Measurements from ENCODE around the gene ARL14EP.

The ARL14EP gene

DNA sequence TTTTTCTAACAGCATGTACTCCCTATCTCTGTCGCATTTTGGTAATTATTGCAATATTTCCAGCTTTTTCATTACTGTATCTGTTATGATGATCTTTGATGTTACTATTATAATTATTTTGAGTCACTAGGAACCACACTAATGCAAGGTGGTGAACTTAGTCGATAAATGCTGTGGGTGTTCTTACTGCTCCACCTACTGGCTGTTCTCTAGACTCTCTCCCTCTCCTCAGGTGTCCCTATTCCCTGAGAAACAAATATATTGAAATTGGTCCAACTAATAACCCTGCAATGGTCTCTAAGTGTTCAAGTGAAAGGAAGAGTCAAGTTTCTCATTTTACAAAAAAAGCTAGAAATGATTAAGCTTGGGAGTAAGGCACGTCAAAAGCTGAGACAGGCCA lies 10.5 kb downstream of the ARL14EP start:
- Histone ChIP-seq H3K23ac (ENCODE audit: low read length in 2 of 2) (no peak overlapping the region), H2BK12ac (ENCODE audit: low read length in 2 of 2) (no peak overlapping the region), H3K4me3 (ENCODE audit: insufficient read depth in 1 of 2, low read depth in 1 of 2, low read length in 2 of 2) (no peak overlapping the region), H2BK15ac (ENCODE audit: low read depth, poor library complexity, severe bottlenecking) (no peak overlapping the region), H4K91ac (ENCODE audit: low read length) (no peak overlapping the region), H3K27me3 (ENCODE audit: control insufficient read depth in 1 of 2, insufficient read depth in 1 of 2, low read length in 2 of 2) (no peaks in the 10 kb centered on the region), H2BK120ac (ENCODE audit: low read depth, low read length) (no peak overlapping the region), H3K9me3 (ENCODE audit: control insufficient read depth, low read length) (no peaks in the 10 kb centered on the region), H3K9ac (ENCODE audit: low read length) (no peak overlapping the region), H3K27ac (ENCODE audit: low read length, poor library complexity, severe bottlenecking) (no peak overlapping the region), H3K36me3 (ENCODE audit: control insufficient read depth in 1 of 2, insufficient read depth in 2 of 2, low read depth in 1 of 2, low read length in 2 of 2) (peaks cover 4 to 79% of the 10 kb centered on the region in 2 experiments), H2BK5ac (ENCODE audit: low read depth, low read length, poor library complexity, severe bottlenecking) (no peak overlapping the region), H3K4me1 (ENCODE audit: control insufficient read depth, insufficient read depth, low read depth, low read length) (no peaks in the 10 kb centered on the region), H2AFZ (ENCODE audit: low read depth, low read length) (no peak overlapping the region), H3K4me2 (ENCODE audit: low read length, poor library complexity, severe bottlenecking) (no peak overlapping the region), H3K14ac (ENCODE audit: low read length in 2 of 2) (no peak overlapping the region), H3K79me1 (replicated peaks; ENCODE audit: low read length, poor library complexity, severe bottlenecking) (peaks cover 5% of the 10 kb centered on the region), H2AK5ac (ENCODE audit: low read length, severe bottlenecking) (no peak overlapping the region), H4K8ac (ENCODE audit: low read length) (no peak overlapping the region), H3K18ac (ENCODE audit: low read depth in 1 of 2, low read length in 2 of 2) (no peak overlapping the region), H3K4ac (ENCODE audit: low read depth in 1 of 2, low read length in 2 of 2) (no peak overlapping the region)
- 89% methylated on average over 1 of the region's 3 CpGs for WGBS
- DNase-seq, result peak; percentile 14

DNA sequence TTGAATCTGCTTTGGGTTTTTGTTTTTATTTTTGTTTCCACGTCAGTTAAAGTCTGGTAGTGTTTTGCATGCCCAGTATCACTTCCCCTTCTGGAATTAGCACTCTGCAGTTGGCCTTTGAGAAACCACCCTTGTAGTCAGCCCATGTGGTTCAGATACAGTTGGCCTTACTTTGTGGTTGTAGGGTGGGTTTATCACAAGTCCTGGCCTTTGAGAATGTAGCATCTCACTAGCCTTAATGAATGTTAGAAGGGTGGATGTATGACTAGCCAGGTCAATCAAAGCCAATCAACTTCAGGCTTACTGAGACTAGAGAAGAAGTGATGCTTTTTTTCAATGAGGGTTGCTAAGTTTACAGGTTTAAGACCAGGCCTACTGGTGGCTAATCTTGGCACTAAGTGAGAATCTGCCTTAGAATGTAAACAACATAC lies 19.8 kb downstream of the ARL14EP start:
- Histone ChIP-seq H3K18ac (ENCODE audit: low read depth in 1 of 2, low read length in 2 of 2) (no peak overlapping the region), H3K4me3 (ENCODE audit: insufficient read depth in 1 of 2, low read depth in 1 of 2, low read length in 2 of 2) (no peak overlapping the region), H3K9me3 (ENCODE audit: control insufficient read depth, low read length) (no peaks in the 10 kb centered on the region), H3K9ac (ENCODE audit: low read length) (no peak overlapping the region), H2BK5ac (ENCODE audit: low read depth, low read length, poor library complexity, severe bottlenecking) (no peak overlapping the region), H3K14ac (ENCODE audit: low read length in 2 of 2) (no peak overlapping the region), H2BK120ac (ENCODE audit: low read depth, low read length) (no peak overlapping the region), H2BK15ac (ENCODE audit: low read depth, poor library complexity, severe bottlenecking) (no peak overlapping the region), H3K27me3 (ENCODE audit: control insufficient read depth in 1 of 2, insufficient read depth in 1 of 2, low read length in 2 of 2) (no peaks in the 10 kb centered on the region), H2AK5ac (ENCODE audit: low read length, severe bottlenecking) (no peak overlapping the region), H2AFZ (ENCODE audit: low read depth, low read length) (no peak overlapping the region), H4K91ac (ENCODE audit: low read length) (no peak overlapping the region), H3K4me2 (ENCODE audit: low read length, poor library complexity, severe bottlenecking) (no peak overlapping the region), H3K79me1 (replicated peaks; ENCODE audit: low read length, poor library complexity, severe bottlenecking) (no peaks in the 10 kb centered on the region), H3K27ac (ENCODE audit: low read length, poor library complexity, severe bottlenecking) (no peak overlapping the region), H4K8ac (ENCODE audit: low read length) (no peak overlapping the region), H3K4ac (ENCODE audit: low read depth in 1 of 2, low read length in 2 of 2) (no peak overlapping the region), H2BK12ac (ENCODE audit: low read length in 2 of 2) (no peak overlapping the region), H3K23ac (ENCODE audit: low read length in 2 of 2) (no peak overlapping the region), H3K4me1 (ENCODE audit: control insufficient read depth, insufficient read depth, low read depth, low read length) (no peaks in the 10 kb centered on the region), H3K36me3 (ENCODE audit: control insufficient read depth in 1 of 2, insufficient read depth in 2 of 2, low read depth in 1 of 2, low read length in 2 of 2) (peaks cover 0 to 27% of the 10 kb centered on the region in 2 experiments)
- WGBS, result 100% methylated on average over 1 of the region's 1 CpG
- no peak for DNase-seq

DNA sequence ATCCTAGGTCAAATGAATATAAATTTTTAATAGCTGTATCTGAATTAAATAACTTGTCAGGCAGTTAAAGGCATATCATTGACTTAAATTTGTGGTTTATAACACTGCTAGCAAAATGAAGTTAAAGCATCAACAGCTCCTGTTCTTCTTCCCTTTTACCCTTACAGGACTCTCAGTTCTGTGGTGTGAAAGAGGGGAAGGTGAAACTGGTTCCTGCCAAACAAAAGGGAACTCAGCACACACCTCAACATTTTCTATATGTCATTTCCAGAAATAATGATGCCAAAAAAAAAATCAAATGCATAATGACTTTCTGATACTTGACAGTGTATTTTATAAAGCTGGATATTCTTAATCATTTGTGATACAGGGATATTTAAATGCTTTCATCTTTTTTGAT lies 21.2 kb downstream of the ARL14EP start:
- Histone ChIP-seq H3K36me3 (ENCODE audit: control insufficient read depth in 1 of 2, insufficient read depth in 2 of 2, low read depth in 1 of 2, low read length in 2 of 2) (peaks cover 0 to 14% of the 10 kb centered on the region in 2 experiments), H2AFZ (ENCODE audit: low read depth, low read length) (no peak overlapping the region), H3K4me3 (ENCODE audit: insufficient read depth in 1 of 2, low read depth in 1 of 2, low read length in 2 of 2) (no peak overlapping the region), H4K91ac (ENCODE audit: low read length) (no peak overlapping the region), H3K18ac (ENCODE audit: low read depth in 1 of 2, low read length in 2 of 2) (no peak overlapping the region), H3K23ac (ENCODE audit: low read length in 2 of 2) (no peak overlapping the region), H2BK15ac (ENCODE audit: low read depth, poor library complexity, severe bottlenecking) (no peak overlapping the region), H3K9me3 (ENCODE audit: control insufficient read depth, low read length) (no peaks in the 10 kb centered on the region), H3K27ac (ENCODE audit: low read length, poor library complexity, severe bottlenecking) (no peak overlapping the region), H2BK5ac (ENCODE audit: low read depth, low read length, poor library complexity, severe bottlenecking) (no peak overlapping the region), H3K27me3 (ENCODE audit: control insufficient read depth in 1 of 2, insufficient read depth in 1 of 2, low read length in 2 of 2) (no peaks in the 10 kb centered on the region), H3K14ac (ENCODE audit: low read length in 2 of 2) (no peak overlapping the region), H3K9ac (ENCODE audit: low read length) (no peak overlapping the region), H2BK120ac (ENCODE audit: low read depth, low read length) (no peak overlapping the region), H4K8ac (ENCODE audit: low read length) (no peak overlapping the region), H3K4me2 (ENCODE audit: low read length, poor library complexity, severe bottlenecking) (no peak overlapping the region), H3K4me1 (ENCODE audit: control insufficient read depth, insufficient read depth, low read depth, low read length) (no peaks in the 10 kb centered on the region), H2AK5ac (ENCODE audit: low read length, severe bottlenecking) (no peak overlapping the region), H2BK12ac (ENCODE audit: low read length in 2 of 2) (no peak overlapping the region), H3K79me1 (replicated peaks; ENCODE audit: low read length, poor library complexity, severe bottlenecking) (no peaks in the 10 kb centered on the region), H3K4ac (ENCODE audit: low read depth in 1 of 2, low read length in 2 of 2) (no peak overlapping the region)
- no peak for DNase-seq

DNA sequence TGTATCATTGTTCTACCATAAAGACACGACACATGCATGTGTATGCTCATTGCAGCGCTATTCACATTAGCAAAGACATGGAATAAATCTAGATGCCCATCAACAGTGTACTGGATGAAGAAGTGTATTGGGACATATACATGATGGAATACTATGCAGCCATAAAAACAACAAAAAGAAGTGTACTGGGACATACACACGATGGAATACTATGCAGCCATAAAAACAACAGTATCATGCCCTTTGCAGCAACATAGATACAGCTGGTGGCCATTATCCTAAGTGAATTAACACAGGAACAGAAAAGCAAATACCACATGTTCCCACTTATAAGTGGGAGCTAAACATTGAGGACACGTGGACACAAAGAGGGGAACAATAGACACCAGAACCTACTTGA lies 22.7 kb downstream of the ARL14EP start:
- Histone ChIP-seq H2BK5ac (ENCODE audit: low read depth, low read length, poor library complexity, severe bottlenecking) (no peak overlapping the region), H3K9me3 (ENCODE audit: control insufficient read depth, low read length) (no peaks in the 10 kb centered on the region), H3K4me2 (ENCODE audit: low read length, poor library complexity, severe bottlenecking) (no peak overlapping the region), H2BK12ac (ENCODE audit: low read length in 2 of 2) (no peak overlapping the region), H2BK120ac (ENCODE audit: low read depth, low read length) (no peak overlapping the region), H3K14ac (ENCODE audit: low read length in 2 of 2) (no peak overlapping the region), H3K36me3 (ENCODE audit: control insufficient read depth in 1 of 2, insufficient read depth in 2 of 2, low read depth in 1 of 2, low read length in 2 of 2) (peaks cover 0 to 2% of the 10 kb centered on the region in 2 experiments), H2BK15ac (ENCODE audit: low read depth, poor library complexity, severe bottlenecking) (no peak overlapping the region), H3K9ac (ENCODE audit: low read length) (no peak overlapping the region), H2AFZ (ENCODE audit: low read depth, low read length) (no peak overlapping the region), H3K18ac (ENCODE audit: low read depth in 1 of 2, low read length in 2 of 2) (no peak overlapping the region), H3K4ac (ENCODE audit: low read depth in 1 of 2, low read length in 2 of 2) (no peak overlapping the region), H4K91ac (ENCODE audit: low read length) (no peak overlapping the region), H3K27me3 (ENCODE audit: control insufficient read depth in 1 of 2, insufficient read depth in 1 of 2, low read length in 2 of 2) (no peaks in the 10 kb centered on the region), H4K8ac (ENCODE audit: low read length) (no peak overlapping the region), H3K27ac (ENCODE audit: low read length, poor library complexity, severe bottlenecking) (no peak overlapping the region), H3K23ac (ENCODE audit: low read length in 2 of 2) (no peak overlapping the region), H3K4me3 (ENCODE audit: insufficient read depth in 1 of 2, low read depth in 1 of 2, low read length in 2 of 2) (no peak overlapping the region), H3K4me1 (ENCODE audit: control insufficient read depth, insufficient read depth, low read depth, low read length) (no peaks in the 10 kb centered on the region), H3K79me1 (replicated peaks; ENCODE audit: low read length, poor library complexity, severe bottlenecking) (no peaks in the 10 kb centered on the region), H2AK5ac (ENCODE audit: low read length, severe bottlenecking) (no peak overlapping the region)
- 83% methylated on average over 2 of the region's 4 CpGs for WGBS
- DNase-seq, result no peak
